ENCODE results near the gene WRNIP1. TPM values are rescaled to one million over a fixed set of nuclear protein-coding genes. Genes with fewer than 3 reads are reported as not detected.

Gene WRNIP1
- polyA plus RNA-seq, 1 experiment, result 26.5 TPM

GRCh38 chr6:2827142-2827541 is 61.9 kb downstream of the WRNIP1 start:
- CTCF ChIA-PET, result interaction anchor here (0.6 to 1.0 kb wide), 3 partner anchors 9 to 111 kb away, joined by 3 to 6 read pairs (median 4); partner anchors contain the start of gene SERPINB1
- no peak for TF ChIP-seq CTCF (IDR thresholded peaks at IDR 0.05; ENCODE audit: insufficient read depth, low read depth, low read length)
- POLR2A ChIA-PET, result no interaction called here
- no peaks in the 10 kb centered on the region for H3K36me3 ChIP-seq (ENCODE audit: control insufficient read depth, insufficient read depth, low read length)
- no peak overlapping the region for H3K4me3 ChIP-seq (ENCODE audit: low read depth, low read length)
- no peaks in the 10 kb centered on the region for H3K27me3 ChIP-seq (ENCODE audit: control insufficient read depth, insufficient read depth, low read length)
- DNase-seq (ENCODE audit: low read depth), result no peak

- ChIA-PET POLR2A (no interaction called here), CTCF (no interaction called here)
- H3K4me3 ChIP-seq (ENCODE audit: low read depth, low read length), result no peak overlapping the region
- H3K27me3 ChIP-seq (ENCODE audit: control insufficient read depth, insufficient read depth, low read length), result no peaks in the 10 kb centered on the region
- no peak for DNase-seq (ENCODE audit: low read depth)
- peaks cover 1% of the 10 kb centered on the region for H3K36me3 ChIP-seq (ENCODE audit: control insufficient read depth, insufficient read depth, low read length)
- TF ChIP-seq CTCF (IDR thresholded peaks at IDR 0.05; ENCODE audit: insufficient read depth, low read depth, low read length), result no peak
These were observed 63.4 kb downstream of the WRNIP1 start for GRCh38 chr6:2828629-2829028.

- no peak for DNase-seq (ENCODE audit: low read depth)
- ChIA-PET CTCF (no interaction called here), POLR2A (no interaction called here)
- no peak for TF ChIP-seq CTCF (IDR thresholded peaks at IDR 0.05; ENCODE audit: insufficient read depth, low read depth, low read length)
- peaks cover 1% of the 10 kb centered on the region for H3K36me3 ChIP-seq (ENCODE audit: control insufficient read depth, insufficient read depth, low read length)
- H3K4me3 ChIP-seq (ENCODE audit: low read depth, low read length), result no peak overlapping the region
- no peaks in the 10 kb centered on the region for H3K27me3 ChIP-seq (ENCODE audit: control insufficient read depth, insufficient read depth, low read length)
These were observed 64.1 kb downstream of the WRNIP1 start for GRCh38 chr6:2829253-2829652.

GRCh38 chr6:2830183-2830582 is 65.0 kb downstream of the WRNIP1 start:
- no peak for DNase-seq (ENCODE audit: low read depth)
- Histone ChIP-seq H3K27me3 (ENCODE audit: control insufficient read depth, insufficient read depth, low read length) (no peaks in the 10 kb centered on the region), H3K4me3 (ENCODE audit: low read depth, low read length) (no peak overlapping the region), H3K36me3 (ENCODE audit: control insufficient read depth, insufficient read depth, low read length) (peaks cover 1% of the 10 kb centered on the region)
- ChIA-PET POLR2A (no interaction called here), CTCF (no interaction called here)
- no peak for TF ChIP-seq CTCF (IDR thresholded peaks at IDR 0.05; ENCODE audit: insufficient read depth, low read depth, low read length)

- Histone ChIP-seq H3K4me3 (ENCODE audit: low read depth, low read length) (no peak overlapping the region), H3K36me3 (ENCODE audit: control insufficient read depth, insufficient read depth, low read length) (peaks cover 5% of the 10 kb centered on the region), H3K27me3 (ENCODE audit: control insufficient read depth, insufficient read depth, low read length) (no peaks in the 10 kb centered on the region)
- CTCF ChIA-PET, result no interaction called here
- no peak for TF ChIP-seq CTCF (IDR thresholded peaks at IDR 0.05; ENCODE audit: insufficient read depth, low read depth, low read length)
- POLR2A ChIA-PET, result no interaction called here
- DNase-seq (ENCODE audit: low read depth), result no peak
These were observed 66.2 kb downstream of the WRNIP1 start for GRCh38 chr6:2831392-2831791.
